HCT116 (cell line): ENCODE results near the gene KMT2D. TPM values are rescaled to one million over a fixed set of nuclear protein-coding genes. Genes with fewer than 3 reads are reported as not detected.

ENCODE experiments used
- ATAC-seq: fragments of 200-7000 bp; cut with Tn5 transposase; 2 replicates; pipeline ENCODE4 v1.9.1; 2020; ENCODE audit warnings: mild to moderate bottlenecking, moderate library complexity
- BruUV-seq: library from RNA; stranded (reverse); fragments of 400-500 nt; replicated peaks from 2 replicates; lab custom pipeline; 2021; lab: Mats Ljungman, UMichigan
- CTCF ChIA-PET: fragments of 300-600 bp; sonication (Branson Sonifier 250); formaldehyde crosslinking; loops from one replicate; lab custom pipeline; 2021; ENCODE audit warnings: antibody characterized with exemption; lab: Charles Lee
- POLR2A ChIA-PET: fragments of 300-600, 350-600 bp; sonication (Branson Sonifier 250); formaldehyde crosslinking; loops from one replicate; lab custom pipeline; 2021; ENCODE audit warnings: antibody characterized with exemption; lab: Charles Lee
- RAD21 ChIA-PET, 2 experiments: fragments of 300-600 bp; sonication (Branson Sonifier 250); formaldehyde crosslinking; loops; one replicate each; lab custom pipeline; 2023; ENCODE audit warnings: low total read pairs in 2 of 2; ENCODE audit not compliant: uncharacterized antibody in 2 of 2, unreplicated experiment in 2 of 2, low non-redundant PET in 1 of 2; lab: Charles Lee
- DNase-seq: peaks from one replicate; pipeline ENCODE4 v3.0.0-alpha.2; 2010; ENCODE audit warnings: low read depth, low spot score
- H2AFZ ChIP-seq: fragments of 200-600 bp; shearing (Covaris generic), sonication (generic); 2 replicates; pipeline ENCODE4 v1.6.1; 2017; ENCODE audit warnings: low read depth, mixed run types, mixed read lengths, antibody characterized with exemption, low read length; ENCODE audit not compliant: poor library complexity, severe bottlenecking
- H3K27ac ChIP-seq: 2 replicates; pipeline ENCODE4 v1.5.1; 2012; ENCODE audit warnings: low read depth, low read length
- H3K27me3 ChIP-seq: fragments of 200-600 bp; sonication (generic); 2 replicates; pipeline ENCODE4 v1.6.1; 2016; ENCODE audit warnings: mixed run types, low read length, mixed read lengths; ENCODE audit not compliant: insufficient read depth
- H3K36me3 ChIP-seq, 2 experiments: fragments of 200-500 bp in 1 of 2; fragments of 200-600 bp in 1 of 2; sonication (Bioruptor generic) in 1 of 2; sonication (generic) in 1 of 2; 2 replicates each; pipeline versions ENCODE4 v1.5.1 to v1.6.1; 2014 to 2016; ENCODE audit warnings: low read length in 2 of 2, inconsistent platforms in 1 of 2, mixed read lengths in 1 of 2, mixed run types in 1 of 2; ENCODE audit not compliant: insufficient read depth in 2 of 2, control insufficient read depth in 1 of 2
- H3K4me1 ChIP-seq, 2 experiments: fragments of 200-600 bp in 1 of 2; sonication (generic) in 1 of 2; 2 replicates each; pipeline versions ENCODE4 v1.5.1 to v1.6.1; 2012 to 2017; ENCODE audit warnings: low read length in 2 of 2, inconsistent platforms in 1 of 2, mild to moderate bottlenecking in 1 of 2, mixed read lengths in 1 of 2, mixed run types in 1 of 2, moderate library complexity in 1 of 2; ENCODE audit not compliant: insufficient read depth in 2 of 2, control insufficient read depth in 1 of 2
- H3K4me2 ChIP-seq: fragments of 200-600 bp; sonication (generic); 2 replicates; pipeline ENCODE4 v1.6.1; 2017; ENCODE audit warnings: mixed run types, low read length, mixed read lengths
- H3K4me3 ChIP-seq, 2 experiments: fragments of 200-600 bp in 1 of 2; sonication (generic) in 1 of 2; replicated peaks in 1 of 2; 2 replicates each; pipeline ENCODE4 v1.5.1; 2011 to 2016; ENCODE audit warnings: low read length in 2 of 2, control low read depth in 1 of 2, low read depth in 1 of 2, mild to moderate bottlenecking in 1 of 2, mixed read lengths in 1 of 2, mixed run types in 1 of 2
- H3K79me2 ChIP-seq: fragments of 200-600 bp; sonication (generic); 2 replicates; pipeline ENCODE4 v1.6.1; 2017; ENCODE audit warnings: mild to moderate bottlenecking, mixed run types, low read length, moderate library complexity, mixed read lengths; ENCODE audit not compliant: insufficient read depth
- H3K9ac ChIP-seq: fragments of 200-600 bp; sonication (generic); 2 replicates; pipeline ENCODE4 v1.6.1; 2016; ENCODE audit warnings: low read length, mixed read lengths
- H3K9me2 ChIP-seq: fragments of 200-600 bp; sonication (generic), shearing (Covaris generic); 2 replicates; pipeline ENCODE4 v1.6.1; 2017; ENCODE audit warnings: mixed run types, mild to moderate bottlenecking, moderate library complexity; ENCODE audit not compliant: insufficient read depth
- H3K9me3 ChIP-seq, 2 experiments: fragments of 200-500 bp in 1 of 2; fragments of 200-600 bp in 1 of 2; sonication (Bioruptor generic) in 1 of 2; sonication (generic) in 1 of 2; 2 replicates each; pipeline ENCODE4 v1.6.1; 2014 to 2017; ENCODE audit warnings: low read length in 2 of 2, mixed read lengths in 2 of 2, inconsistent platforms in 1 of 2, low read depth in 1 of 2, mild to moderate bottlenecking in 1 of 2, mixed run types in 1 of 2, moderate library complexity in 1 of 2; ENCODE audit not compliant: control insufficient read depth in 1 of 2, insufficient read depth in 1 of 2
- H4K20me1 ChIP-seq: fragments of 200-600 bp; sonication (generic), shearing (Covaris generic); 2 replicates; pipeline ENCODE4 v1.6.1; 2017; ENCODE audit warnings: mixed run types, mild to moderate bottlenecking, moderate library complexity; ENCODE audit not compliant: insufficient read depth
- EZH2phosphoT487 ChIP-seq: fragments of 200-600 bp; IDR thresholded peaks from 2 replicates; pipeline ENCODE4 v1.6.1; 2018; ENCODE audit warnings: antibody characterized with exemption, borderline replicate concordance
- REST ChIP-seq: IDR thresholded peaks from 2 replicates; pipeline ENCODE4 v1.6.1; 2012; ENCODE audit warnings: low read depth
- TCF7L2 ChIP-seq: IDR thresholded peaks from 2 replicates; pipeline ENCODE4 v1.7.0; 2011; ENCODE audit warnings: borderline replicate concordance, inconsistent platforms; ENCODE audit not compliant: insufficient read depth, insufficient read length; ENCODE audit errors: extremely low read depth
- ZNF274 ChIP-seq: fragments of 200-500 bp; sonication (Bioruptor generic); IDR thresholded peaks from 2 replicates; pipeline ENCODE4 v1.6.1; 2014; ENCODE audit warnings: mild to moderate bottlenecking, low read depth, low read length, inconsistent platforms
- intact Hi-C: fragments of 100-400 bp; cut with micrococcal nuclease; formaldehyde crosslinking; loops from 2 replicates; pipeline ENCODE4 v1.10.0; 2022
- total RNA-seq: library from RNA; stranded (reverse); gene quantifications from one replicate; pipeline ENCODE4 v1.2.1, GENCODE V29; 2021; ENCODE audit not compliant: unreplicated experiment
- TF ChIP-seq, protein P1 (sequence below), 3 experiments: fragments of 200-600 bp in 1 of 3; sonication (generic) in 1 of 3; IDR thresholded peaks in 2 of 3; conservative IDR thresholded peaks in 1 of 3; 2 replicates each; pipeline ENCODE4 v1.5.1; 2012 to 2017; ENCODE audit warnings: low read depth in 2 of 3, low read length in 2 of 3, antibody characterized with exemption in 1 of 3, borderline replicate concordance in 1 of 3, control low read depth in 1 of 3, mild to moderate bottlenecking in 1 of 3, mixed read lengths in 1 of 3, mixed run types in 1 of 3, moderate library complexity in 1 of 3; ENCODE audit not compliant: insufficient read depth in 1 of 3
- TF ChIP-seq, protein P2 (sequence below): IDR thresholded peaks from 2 replicates; pipeline ENCODE4 v1.6.1; 2012

KMT2D gene
- total RNA-seq, 1 experiment from 2014 or later: 71.3 TPM

GRCh38 chr12:49079793-49080192 lies 19.2 kb upstream of the KMT2D start:
- intact Hi-C loops: no loop called here
- Histone ChIP-seq H3K27me3 (no peaks in the 10 kb centered on the region), H3K27ac (no peak overlapping the region), H3K36me3 (no peaks in the 10 kb centered on the region), H3K4me3 (no peak overlapping the region), H2AFZ (no peak overlapping the region), H3K9me2 (no peaks in the 10 kb centered on the region), H3K4me1 (no peaks in the 10 kb centered on the region), H3K79me2 (no peaks in the 10 kb centered on the region), H4K20me1 (no peaks in the 10 kb centered on the region), H3K4me2 (no peak overlapping the region), H3K9ac (no peak overlapping the region), H3K9me3 (no peaks in the 10 kb centered on the region)
- DNase-seq (no peak), ATAC-seq (no peak)
- BruUV-seq: no TSS peak
- ChIA-PET RAD21 (no interaction called here), CTCF (interaction anchor here (1.5 to 3.9 kb wide), 3 partner anchors 8 to 19 kb away, joined by 4 to 26 read pairs (median 5); partner anchors contain the start of gene RHEBL1), POLR2A (no interaction called here)
- no peak for TF ChIP-seq EZH2phosphoT487

DNA sequence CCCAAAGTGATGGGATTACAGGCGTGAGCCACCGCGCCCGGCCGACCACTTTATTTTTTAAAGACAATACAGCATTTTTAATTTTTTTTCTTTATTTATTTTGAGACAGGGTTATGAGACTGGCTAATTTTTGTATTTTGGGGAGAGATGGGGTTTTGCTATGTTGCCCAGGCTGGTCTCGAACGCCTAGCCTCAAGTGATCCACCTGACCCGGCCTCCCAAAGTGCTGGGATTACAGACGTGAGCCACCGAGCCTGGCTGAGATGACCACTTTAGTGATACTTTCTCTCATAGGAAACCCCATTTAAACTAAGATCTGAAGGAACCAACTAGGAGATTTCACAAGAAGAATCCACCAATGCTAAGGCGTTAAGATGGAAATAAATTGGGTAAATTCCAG lies 10.4 kb upstream of the KMT2D start:
- Histone ChIP-seq H3K9me3 (no peaks in the 10 kb centered on the region), H3K79me2 (no peaks in the 10 kb centered on the region), H3K4me1 (peaks cover 5 to 15% of the 10 kb centered on the region in 2 experiments), H3K9me2 (no peaks in the 10 kb centered on the region), H3K4me3 (no peak overlapping the region), H3K27me3 (no peaks in the 10 kb centered on the region), H3K27ac (no peak overlapping the region), H3K9ac (no peak overlapping the region), H3K36me3 (no peaks in the 10 kb centered on the region), H4K20me1 (no peaks in the 10 kb centered on the region), H2AFZ (no peak overlapping the region), H3K4me2 (no peak overlapping the region)
- ATAC-seq (no peak), DNase-seq (no peak)
- ChIA-PET RAD21 (no interaction called here), POLR2A (no interaction called here), CTCF (no interaction called here)
- no TSS peak for BruUV-seq
- TF ChIP-seq, protein P1, sequence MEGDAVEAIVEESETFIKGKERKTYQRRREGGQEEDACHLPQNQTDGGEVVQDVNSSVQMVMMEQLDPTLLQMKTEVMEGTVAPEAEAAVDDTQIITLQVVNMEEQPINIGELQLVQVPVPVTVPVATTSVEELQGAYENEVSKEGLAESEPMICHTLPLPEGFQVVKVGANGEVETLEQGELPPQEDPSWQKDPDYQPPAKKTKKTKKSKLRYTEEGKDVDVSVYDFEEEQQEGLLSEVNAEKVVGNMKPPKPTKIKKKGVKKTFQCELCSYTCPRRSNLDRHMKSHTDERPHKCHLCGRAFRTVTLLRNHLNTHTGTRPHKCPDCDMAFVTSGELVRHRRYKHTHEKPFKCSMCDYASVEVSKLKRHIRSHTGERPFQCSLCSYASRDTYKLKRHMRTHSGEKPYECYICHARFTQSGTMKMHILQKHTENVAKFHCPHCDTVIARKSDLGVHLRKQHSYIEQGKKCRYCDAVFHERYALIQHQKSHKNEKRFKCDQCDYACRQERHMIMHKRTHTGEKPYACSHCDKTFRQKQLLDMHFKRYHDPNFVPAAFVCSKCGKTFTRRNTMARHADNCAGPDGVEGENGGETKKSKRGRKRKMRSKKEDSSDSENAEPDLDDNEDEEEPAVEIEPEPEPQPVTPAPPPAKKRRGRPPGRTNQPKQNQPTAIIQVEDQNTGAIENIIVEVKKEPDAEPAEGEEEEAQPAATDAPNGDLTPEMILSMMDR (IDR thresholded peaks at IDR 0.05 in 2 of 3, conservative IDR thresholded peaks at IDR 0.05 in 1 of 3; ENCODE audit: borderline replicate concordance in 1 of 3, insufficient read depth in 1 of 3, low read depth in 2 of 3, low read length in 2 of 3): no peak
- TF ChIP-seq REST (no peak), ZNF274 (no peak), TCF7L2 (no peak)
- TF ChIP-seq, protein P2, sequence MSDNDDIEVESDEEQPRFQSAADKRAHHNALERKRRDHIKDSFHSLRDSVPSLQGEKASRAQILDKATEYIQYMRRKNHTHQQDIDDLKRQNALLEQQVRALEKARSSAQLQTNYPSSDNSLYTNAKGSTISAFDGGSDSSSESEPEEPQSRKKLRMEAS: no peak
- intact Hi-C loops: no loop called here
